PC-9 (cell line): ENCODE measurements around the gene DNM3. TPM values are rescaled to one million over a fixed set of nuclear protein-coding genes. Genes with fewer than 3 reads are reported as not detected.

Source experiments
- BruUV-seq: library from RNA; stranded (reverse); fragments of 400-500 nt; replicated peaks from 2 replicates; lab custom pipeline; 2021; lab: Mats Ljungman, UMichigan
- CTCF ChIA-PET: fragments of 300-600 bp; sonication (Branson Sonifier 250); formaldehyde crosslinking; loops from one replicate; lab custom pipeline; 2022; ENCODE audit warnings: antibody characterized with exemption; lab: Charles Lee
- POLR2A ChIA-PET: fragments of 300-600 bp; sonication (Branson Sonifier 250); formaldehyde crosslinking; loops from one replicate; lab custom pipeline; 2022; ENCODE audit warnings: antibody characterized with exemption; ENCODE audit not compliant: unreplicated experiment; lab: Charles Lee
- DNase-seq, 2 experiments: peaks; one replicate each; pipeline versions ENCODE4 v3.0.0 to v3.0.0-alpha.2; 2015 to 2022; ENCODE audit warnings: mixed read lengths in 1 of 2
- H2AFZ ChIP-seq: fragments of 200-600 bp; sonication (generic); 2 replicates; pipeline ENCODE4 v1.8.1; 2017; ENCODE audit warnings: antibody characterized with exemption
- H3F3A ChIP-seq: fragments of 200-600 bp; sonication (generic); 2 replicates; pipeline ENCODE4 v1.8.1; 2017; ENCODE audit warnings: antibody characterized with exemption, mild to moderate bottlenecking, low read depth; ENCODE audit not compliant: insufficient read depth
- H3K27ac ChIP-seq: fragments of 200-600 bp; sonication (generic); 2 replicates; pipeline ENCODE4 v1.6.1; 2016; ENCODE audit warnings: mixed run types
- H3K27me3 ChIP-seq: fragments of 200-600 bp; sonication (generic); 2 replicates; pipeline ENCODE4 v1.6.1; 2016; ENCODE audit warnings: low read depth, mixed run types; ENCODE audit not compliant: insufficient read depth
- H3K36me3 ChIP-seq: fragments of 200-600 bp; sonication (generic); 2 replicates; pipeline ENCODE4 v1.6.1; 2016; ENCODE audit warnings: low read depth, mixed run types
- H3K4me1 ChIP-seq: fragments of 200-600 bp; sonication (generic); replicated peaks from 2 replicates; pipeline ENCODE4 v1.6.1; 2016; ENCODE audit warnings: mixed run types; ENCODE audit not compliant: insufficient read depth
- H3K4me2 ChIP-seq: fragments of 200-600 bp; sonication (generic); 2 replicates; pipeline ENCODE4 v1.6.1; 2017; ENCODE audit warnings: mixed run types
- H3K4me3 ChIP-seq: fragments of 200-600 bp; sonication (generic); 2 replicates; pipeline ENCODE4 v1.6.1; 2016; ENCODE audit warnings: mixed run types
- H3K79me2 ChIP-seq: fragments of 200-600 bp; sonication (generic); 2 replicates; pipeline ENCODE4 v1.6.1; 2017; ENCODE audit warnings: low read depth, mixed run types
- H3K9me2 ChIP-seq: fragments of 200-600 bp; sonication (generic); 2 replicates; pipeline ENCODE4 v1.8.1; 2017; ENCODE audit warnings: mild to moderate bottlenecking; ENCODE audit not compliant: insufficient read depth
- H3K9me3 ChIP-seq: fragments of 200-600 bp; sonication (generic); 2 replicates; pipeline ENCODE4 v1.8.1; 2016; ENCODE audit warnings: low read depth; ENCODE audit not compliant: insufficient read depth
- H4K20me1 ChIP-seq: fragments of 200-600 bp; sonication (generic); 2 replicates; pipeline ENCODE4 v1.8.1; 2017; ENCODE audit not compliant: insufficient read depth
- CTCF ChIP-seq: fragments of 200-600 bp; sonication (generic); conservative IDR thresholded peaks from 2 replicates; pipeline ENCODE4 v1.6.1; 2017; ENCODE audit warnings: mixed run types, antibody characterized with exemption, mild to moderate bottlenecking, moderate library complexity
- EZH2 ChIP-seq: fragments of 200-600 bp; sonication (generic); IDR thresholded peaks from 2 replicates; pipeline ENCODE4 v1.8.0; 2017; ENCODE audit warnings: antibody characterized with exemption, low read depth
- intact Hi-C: fragments of 100-400 bp; cut with micrococcal nuclease; formaldehyde crosslinking; loops from one replicate; pipeline ENCODE4 v1.10.0; 2022; ENCODE audit not compliant: unreplicated experiment
- total RNA-seq: library from RNA; stranded (reverse); gene quantifications from 2 replicates; pipeline ENCODE4 v1.2.3, GENCODE V29; 2021

The DNM3 gene
- total RNA-seq, 1 experiment from 2014 or later: 1.7 TPM

DNA sequence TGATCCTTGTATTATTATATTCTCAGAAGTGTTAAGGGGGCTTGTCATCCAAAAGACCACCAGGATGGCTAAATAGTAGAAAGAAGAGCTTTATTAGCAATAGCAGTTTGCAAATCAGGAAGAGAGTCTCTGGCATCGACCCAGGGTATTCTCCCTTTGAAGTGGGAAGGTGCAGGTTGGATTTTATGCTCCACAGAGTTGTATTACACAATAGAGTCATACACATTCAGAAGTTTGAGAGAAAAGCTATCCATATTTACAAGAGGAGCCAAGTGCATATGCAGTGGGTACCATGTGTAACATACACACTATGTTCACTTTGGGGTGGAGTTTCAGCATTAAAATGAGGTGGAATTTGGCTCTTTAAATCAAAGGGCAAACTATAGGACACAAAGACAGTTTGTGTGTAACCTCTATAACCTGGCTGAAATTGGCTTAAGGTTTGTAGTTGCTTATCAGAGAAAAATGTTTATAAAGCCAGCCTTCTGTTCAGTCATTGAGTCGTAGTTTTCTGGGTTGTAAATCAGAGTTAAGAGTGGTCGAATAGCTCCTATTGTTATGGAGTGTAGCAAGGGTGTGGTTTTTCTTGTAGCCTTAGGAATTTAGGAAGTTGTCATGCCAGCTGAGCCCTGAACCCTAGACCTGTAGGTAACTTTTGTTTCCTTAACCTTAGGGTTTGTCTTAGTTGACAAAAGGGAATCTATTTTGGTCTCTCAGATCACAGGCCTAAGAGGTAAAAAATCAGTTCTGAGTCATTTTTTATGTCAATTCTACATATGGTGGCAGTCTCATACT lies 125.3 kb downstream of the DNM3 start:
- Histone ChIP-seq H3K4me1 (no peaks in the 10 kb centered on the region), H3K9me2 (no peaks in the 10 kb centered on the region), H3K27me3 (no peaks in the 10 kb centered on the region), H2AFZ (no peak overlapping the region), H3K4me2 (no peak overlapping the region), H3K79me2 (no peaks in the 10 kb centered on the region), H4K20me1 (no peaks in the 10 kb centered on the region), H3F3A (no peaks in the 10 kb centered on the region), H3K36me3 (no peaks in the 10 kb centered on the region), H3K4me3 (no peak overlapping the region), H3K27ac (no peak overlapping the region), H3K9me3 (no peaks in the 10 kb centered on the region)
- ChIA-PET CTCF (no interaction called here), POLR2A (interaction anchor here (0.5 kb wide), 1 partner anchor 332 kb away, joined by 3 read pairs; no protein-coding TSS in a partner anchor)
- TF ChIP-seq CTCF (no peak), EZH2 (no peak)
- no peak for DNase-seq
- BruUV-seq: no TSS peak
- intact Hi-C loops: no loop called here

DNA sequence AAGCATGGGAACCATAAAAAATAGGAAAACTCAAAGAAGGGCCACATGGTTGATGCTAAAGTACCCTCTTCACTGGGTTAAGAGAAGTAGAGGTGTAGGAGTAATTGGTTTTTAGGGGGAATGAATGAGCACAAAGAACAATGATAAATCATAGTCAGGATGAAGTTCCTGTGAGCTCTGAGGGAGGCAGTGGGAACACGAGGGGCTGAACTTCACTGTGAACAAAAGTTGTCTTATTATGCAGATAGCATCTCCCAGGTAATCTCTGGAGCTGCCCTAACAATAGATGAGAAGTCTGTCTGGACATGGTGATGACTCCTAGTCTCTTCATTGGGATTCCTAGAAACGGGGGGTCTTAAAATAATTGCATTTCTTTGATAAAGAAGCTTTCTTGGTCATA lies 127.9 kb downstream of the DNM3 start:
- CTCF ChIA-PET: no interaction called here
- Histone ChIP-seq H3K9me2 (no peaks in the 10 kb centered on the region), H3K27ac (no peak overlapping the region), H3K79me2 (no peaks in the 10 kb centered on the region), H3K4me1 (no peaks in the 10 kb centered on the region), H3K4me2 (no peak overlapping the region), H3K4me3 (no peak overlapping the region), H3K27me3 (no peaks in the 10 kb centered on the region), H4K20me1 (no peaks in the 10 kb centered on the region), H3F3A (no peaks in the 10 kb centered on the region), H3K9me3 (no peaks in the 10 kb centered on the region), H2AFZ (no peak overlapping the region), H3K36me3 (no peaks in the 10 kb centered on the region)
- no TSS peak for BruUV-seq
- POLR2A ChIA-PET: interaction anchor here (0.6 kb wide), 1 partner anchor 226 kb away, joined by 18 read pairs; no protein-coding TSS in a partner anchor
- no peak for TF ChIP-seq CTCF
- no peak for DNase-seq
- intact Hi-C loops: no loop called here

- Histone ChIP-seq H3K27me3 (no peaks in the 10 kb centered on the region), H2AFZ (no peak overlapping the region), H3K9me3 (no peaks in the 10 kb centered on the region), H4K20me1 (no peaks in the 10 kb centered on the region), H3K79me2 (no peaks in the 10 kb centered on the region), H3K4me2 (no peak overlapping the region), H3K27ac (no peak overlapping the region), H3F3A (no peaks in the 10 kb centered on the region), H3K36me3 (no peaks in the 10 kb centered on the region), H3K4me1 (no peaks in the 10 kb centered on the region), H3K9me2 (no peaks in the 10 kb centered on the region), H3K4me3 (no peak overlapping the region)
- DNase-seq: no peak
- TF ChIP-seq CTCF (no peak), EZH2 (no peak)
- ChIA-PET CTCF (no interaction called here), POLR2A (no interaction called here)
- intact Hi-C loops: no loop called here
- no TSS peak for BruUV-seq
Measured at GRCh38 chr1:171969813-171970212, 128.5 kb downstream of the DNM3 start.
